HPDE6-E6E7 (cell line): ENCODE measurements around the gene STARD7.
"Not testable (repeated sequence)": the region's sequence is repeated elsewhere in the genome, so short reads cannot be mapped to it uniquely, and the experiment has no call there.

ENCODE experiments used
- DNase-seq: peaks from one replicate; pipeline ENCODE4 v3.0.0; 2011; ENCODE audit warnings: missing footprints; ENCODE audit errors: extremely low spot score

Gene STARD7

DNA sequence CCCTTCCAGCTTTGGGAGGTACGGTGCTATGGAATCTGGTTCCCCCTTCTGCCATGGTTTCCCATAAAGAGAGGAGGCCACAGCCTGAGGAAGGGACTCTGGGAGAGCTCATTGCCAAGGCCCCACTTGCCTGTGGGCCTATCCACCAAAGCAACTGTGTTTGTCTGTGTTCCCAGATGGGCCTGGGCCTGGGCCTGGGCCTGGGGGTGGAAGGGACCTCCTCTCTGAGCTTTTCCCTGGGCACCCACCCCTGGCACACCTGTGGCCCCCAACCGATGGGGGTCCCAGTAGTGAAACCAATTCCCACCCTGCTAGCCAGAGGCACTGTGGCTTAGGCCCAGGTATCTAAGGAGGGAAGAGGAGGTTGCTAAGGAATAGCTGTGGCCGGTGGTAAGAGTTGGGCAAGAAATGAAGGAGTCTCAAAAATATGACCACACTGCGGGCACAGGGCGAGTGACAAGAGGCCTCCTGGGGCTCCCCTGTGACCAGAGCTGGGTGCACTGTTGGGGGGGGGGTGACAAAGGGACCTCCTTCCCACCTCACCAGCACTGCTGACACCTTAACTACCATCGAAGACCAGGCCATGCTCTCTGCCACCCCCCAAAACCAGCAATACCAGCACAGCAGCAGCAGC, 58.5 kb downstream of the STARD7 start:
- no peak for DNase-seq

DNA sequence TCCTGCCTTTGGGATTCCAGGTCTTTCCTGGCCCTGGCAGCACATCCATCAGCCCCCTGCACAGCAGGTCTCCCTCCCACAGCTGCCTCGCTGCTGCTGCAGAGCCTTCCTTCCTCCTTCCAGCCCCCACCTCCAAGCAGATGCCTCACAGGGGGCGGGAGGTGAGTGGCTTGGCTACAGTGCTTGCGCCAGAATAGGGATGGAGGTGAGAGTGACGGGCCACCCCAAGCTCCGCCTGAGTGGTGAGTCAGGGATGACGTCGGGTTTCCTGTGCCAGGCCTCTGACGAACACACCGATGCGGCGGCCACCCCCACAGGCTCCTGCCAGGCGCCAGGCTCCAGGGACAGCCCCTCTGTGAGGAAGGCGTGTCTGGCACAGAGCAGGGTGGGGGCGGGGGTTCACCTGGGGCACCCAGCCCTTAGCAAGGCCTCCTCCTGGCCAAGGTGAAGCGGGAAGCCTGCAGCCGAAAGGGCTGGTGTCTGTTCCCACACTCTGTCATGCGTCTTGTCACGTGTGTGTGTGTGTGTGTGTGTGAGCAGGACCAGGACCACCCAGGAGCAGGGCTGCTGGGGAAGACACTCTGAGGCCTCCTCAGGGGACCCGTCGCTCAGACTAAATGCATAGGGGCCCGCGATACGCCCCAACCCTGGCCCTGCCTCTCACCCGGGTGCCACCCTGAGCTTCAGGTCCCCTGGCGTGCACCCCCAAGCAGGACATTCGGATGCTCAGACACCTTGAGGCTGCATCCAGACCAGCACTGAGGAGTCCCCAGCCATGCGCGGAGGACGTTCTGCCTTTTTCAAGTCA, 60.0 kb downstream of the STARD7 start:
- peak; percentile 83 for DNase-seq

DNA sequence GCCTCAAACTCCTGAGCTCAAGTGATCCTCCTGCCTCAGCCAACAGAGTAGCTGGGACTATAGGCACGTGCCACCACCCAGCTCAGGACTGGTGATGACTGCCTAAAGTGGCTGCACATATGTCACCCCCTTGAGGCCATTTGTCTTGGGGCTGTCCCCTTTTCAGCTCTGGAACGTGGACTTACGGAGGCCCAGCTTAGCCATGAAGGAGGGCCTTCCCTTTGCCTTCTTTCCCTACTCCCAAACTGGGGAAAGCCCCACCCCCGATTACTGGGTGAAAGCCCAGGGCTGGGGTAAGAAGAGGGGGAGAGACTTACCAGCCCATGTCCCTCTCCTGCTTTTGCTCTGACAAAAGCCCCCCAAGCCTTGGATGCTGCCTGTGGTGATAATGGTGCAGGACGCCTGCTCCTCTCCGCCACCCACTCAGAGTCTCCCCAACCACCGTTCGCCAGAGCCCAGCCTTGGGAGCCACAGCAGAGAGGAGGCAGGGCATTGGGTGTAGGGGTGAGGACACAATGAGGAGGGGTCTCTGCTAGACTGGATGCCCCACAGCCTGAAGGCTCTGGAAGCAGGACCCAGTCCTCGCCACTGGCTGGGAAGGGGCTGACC, 60.9 kb downstream of the STARD7 start:
- no peak for DNase-seq

DNA sequence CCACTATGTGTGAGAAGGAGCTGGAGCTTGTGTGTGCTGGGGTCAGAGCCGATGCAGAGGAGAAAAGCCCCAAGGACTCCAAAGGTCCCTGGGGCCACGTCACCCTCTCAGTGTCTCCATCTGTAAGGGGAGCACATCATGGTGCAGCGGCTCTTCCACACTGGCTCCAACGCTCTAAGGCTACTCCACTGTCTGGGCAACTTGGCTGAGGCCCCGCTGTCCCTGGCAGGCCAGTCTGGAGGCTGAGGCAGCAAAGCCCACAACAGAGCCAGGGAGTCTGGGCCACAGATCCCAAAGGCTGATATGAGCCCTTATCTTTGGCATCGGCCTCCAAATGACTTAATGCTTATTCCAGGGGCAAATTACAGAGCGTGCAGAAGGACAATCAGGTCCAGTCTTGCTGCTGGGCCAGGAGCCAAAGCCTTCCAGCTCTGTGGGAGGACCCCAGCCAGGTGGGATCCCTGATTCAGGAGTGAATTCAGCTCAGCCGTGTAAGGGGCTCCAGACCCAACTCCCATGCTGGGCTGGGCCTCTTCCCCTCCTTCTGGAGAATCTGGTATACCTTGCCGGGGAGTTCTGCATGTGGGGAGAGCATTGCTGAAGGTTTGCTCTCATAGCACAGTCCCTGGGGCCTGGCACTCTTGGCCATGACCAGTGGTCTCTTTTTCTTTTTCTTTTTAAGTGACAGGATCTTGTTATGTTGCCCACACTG, 61.6 kb downstream of the STARD7 start:
- DNase-seq: no peak

DNA sequence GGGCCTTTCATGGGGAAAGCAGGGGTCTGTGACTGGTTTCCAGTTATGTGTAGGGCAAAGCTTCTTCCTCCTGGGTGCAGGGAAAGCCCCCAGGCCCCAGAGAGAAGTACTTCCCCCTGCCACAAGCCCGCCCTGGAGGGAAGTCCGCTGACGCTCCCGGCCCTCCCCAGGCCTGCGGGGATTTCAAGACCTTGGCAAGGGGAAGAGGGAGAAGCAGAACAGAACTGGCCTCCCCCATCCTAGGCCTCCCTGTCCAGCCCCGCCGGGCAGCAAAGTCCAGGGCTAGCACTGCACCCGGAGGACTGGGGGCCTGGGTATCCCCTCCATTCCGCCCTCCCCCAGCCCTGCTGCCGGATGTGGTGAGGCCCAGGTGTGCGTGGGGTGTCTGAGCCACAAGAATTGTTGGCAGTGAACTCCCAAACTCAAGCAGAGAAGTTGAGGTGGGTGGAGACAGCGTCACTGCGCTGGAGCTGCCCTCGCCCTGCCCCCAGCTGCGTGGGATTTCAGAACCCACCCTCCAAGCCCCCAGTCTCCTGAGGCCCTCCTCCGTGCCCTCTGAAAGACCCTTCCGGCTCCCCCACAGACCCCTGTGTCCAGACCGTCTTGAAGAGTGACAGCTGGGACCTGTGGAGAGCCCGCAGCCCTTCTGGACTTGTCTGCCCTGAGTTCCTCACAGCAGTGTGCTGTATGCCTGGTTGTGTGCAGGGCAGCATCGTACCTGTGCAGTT, 62.3 kb downstream of the STARD7 start:
- no peak for DNase-seq

DNA sequence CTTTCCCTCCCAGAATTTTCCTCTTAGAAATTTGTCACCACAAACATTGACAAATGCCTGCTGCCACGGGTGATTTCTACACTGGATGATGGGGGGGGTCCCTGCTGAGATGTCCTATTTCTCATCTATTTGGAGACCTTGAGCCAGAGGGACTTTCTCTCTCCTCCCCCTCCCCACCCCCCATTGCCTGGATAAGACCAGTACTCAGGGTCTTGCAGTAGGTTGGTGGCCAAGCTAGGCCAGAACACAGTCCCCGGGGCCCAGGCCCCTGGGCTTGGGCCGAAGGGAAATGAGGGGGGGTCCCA, 62.8 kb downstream of the STARD7 start:
- no peak for DNase-seq

DNA sequence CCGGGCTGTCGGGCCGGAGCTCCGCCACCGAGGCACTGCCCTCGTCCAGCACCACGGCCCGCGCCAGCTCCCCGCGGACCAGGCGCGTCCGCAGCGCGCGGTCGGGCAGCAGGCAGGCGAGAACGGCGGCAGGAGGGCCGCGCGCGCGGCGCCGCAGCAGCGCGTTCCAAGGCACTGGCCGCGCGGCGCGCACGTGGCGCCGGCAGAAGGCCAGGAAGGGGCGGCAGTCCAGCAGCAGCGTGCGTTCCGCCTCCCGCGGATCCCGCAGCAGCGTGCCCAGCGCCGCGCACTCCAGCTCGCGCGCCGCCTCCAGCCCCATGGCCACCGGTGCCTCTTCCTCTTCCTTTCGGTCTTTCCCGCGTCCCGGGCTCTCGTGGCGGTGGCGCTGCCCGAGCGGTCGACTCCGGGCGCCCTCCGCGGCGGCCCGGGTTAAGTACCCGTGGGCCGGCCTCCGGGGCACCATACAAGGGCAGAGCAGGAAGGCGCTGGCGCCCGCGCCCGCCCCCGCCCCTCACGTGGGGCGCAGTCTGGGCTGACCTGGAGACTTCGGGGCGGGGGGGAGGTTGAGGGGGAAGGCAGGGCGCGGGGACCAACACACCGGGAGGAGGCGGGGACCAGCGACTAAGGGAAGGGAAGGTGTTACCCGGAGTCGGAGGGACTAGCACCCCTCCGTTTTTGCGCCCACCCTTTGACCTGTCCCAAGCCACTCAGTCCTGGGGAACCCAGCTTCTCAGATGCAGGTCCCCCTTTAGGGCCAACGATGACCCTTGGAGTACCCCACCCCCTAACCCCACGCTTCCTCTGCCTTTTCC, 63.4 kb downstream of the STARD7 start, which contains the start of gene DUSP2:
Gene DUSP2, minus strand, starts transcription at position 405 of the 812 bp plus-strand sequence. Its CDS starts 86 bp downstream, at position 319.
- DNase-seq: peak; percentile 71

DNA sequence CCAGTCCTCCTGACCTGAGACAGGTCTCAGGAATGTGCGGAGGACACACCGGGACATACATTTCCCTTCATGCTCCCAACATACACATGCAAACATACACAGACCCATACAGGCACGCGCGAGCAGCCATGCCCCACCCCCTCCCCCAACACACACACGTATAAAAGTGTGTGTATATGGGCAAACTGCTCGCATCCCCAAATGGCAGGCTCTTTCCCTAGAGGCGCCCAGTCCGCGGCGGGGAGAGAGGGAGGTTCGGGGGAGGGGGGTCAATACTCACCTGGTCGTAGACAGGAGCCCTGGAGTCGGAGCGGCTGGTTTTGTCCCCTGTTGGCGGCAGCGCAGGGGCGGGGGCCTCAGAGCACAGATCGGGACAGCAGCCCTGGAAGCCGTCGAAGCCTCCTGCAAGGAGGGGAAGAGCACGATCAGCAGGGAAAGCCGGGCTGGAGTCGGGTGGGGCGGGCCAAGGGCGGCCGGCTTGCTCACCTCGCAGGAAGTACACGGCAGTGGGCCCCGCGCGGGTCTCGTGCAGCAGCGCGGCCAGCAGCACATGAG, 64.1 kb downstream of the STARD7 start:
- no peak for DNase-seq

DNA sequence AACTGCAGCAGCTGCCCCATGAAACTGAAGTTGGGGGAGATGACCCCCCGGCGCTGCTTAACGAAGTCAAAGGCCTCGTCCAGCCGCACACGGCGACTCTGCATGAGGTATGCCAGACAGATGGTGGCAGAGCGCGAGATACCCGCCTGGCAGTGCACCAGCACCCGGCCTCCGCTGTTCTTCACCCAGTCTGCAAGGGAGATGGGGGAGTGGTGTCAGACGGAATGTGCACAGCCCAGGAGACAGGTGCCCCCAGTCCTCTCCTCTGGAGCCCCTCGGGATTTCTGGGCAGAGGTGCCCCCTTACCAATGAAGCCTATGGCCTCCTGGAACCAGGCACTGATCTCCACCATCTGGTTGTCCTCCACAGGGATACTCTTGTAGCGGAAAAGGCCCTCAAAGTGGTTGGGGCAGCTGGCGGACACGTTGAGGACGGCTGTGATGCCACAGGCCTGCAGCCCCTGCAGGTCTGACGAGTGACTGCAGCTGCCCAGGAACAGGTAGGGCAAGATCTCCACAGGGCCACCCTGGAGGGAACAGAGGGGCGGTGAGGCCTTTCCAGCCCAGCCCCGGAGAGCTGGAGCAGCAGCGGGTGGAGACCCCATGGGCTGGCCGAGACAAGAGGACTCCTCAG, 64.7 kb downstream of the STARD7 start:
- peak; percentile 31 for DNase-seq

DNA sequence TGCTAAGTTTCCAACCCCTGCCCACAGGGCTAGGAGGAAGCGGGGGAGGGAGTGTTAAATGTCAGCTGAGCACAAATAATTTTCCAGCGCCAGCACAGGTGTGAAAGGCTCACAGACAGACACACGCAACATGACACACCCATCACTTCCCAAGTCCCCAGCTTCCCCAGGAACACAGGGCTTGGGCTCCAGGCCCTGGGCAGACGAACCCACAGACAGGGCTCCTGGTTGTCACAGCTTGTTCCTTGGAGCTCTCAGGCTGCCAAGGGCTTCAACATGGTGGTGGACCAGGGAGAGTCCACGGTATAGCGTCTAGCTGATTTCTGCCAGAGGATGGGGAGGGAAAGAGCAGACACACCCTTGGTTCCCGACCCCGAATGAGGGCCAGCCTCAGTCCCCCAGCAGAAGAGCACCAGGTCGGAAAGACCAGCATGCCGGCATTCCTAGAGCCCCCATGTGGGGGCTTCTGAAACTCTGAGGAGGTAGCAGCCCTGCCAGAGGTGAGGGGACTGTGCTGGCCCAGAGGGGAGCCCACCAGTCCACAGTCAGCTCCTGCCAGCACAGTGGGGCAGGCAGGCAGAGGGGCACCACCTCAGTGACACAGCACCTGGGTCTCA, 65.3 kb downstream of the STARD7 start:
- no peak for DNase-seq

DNA sequence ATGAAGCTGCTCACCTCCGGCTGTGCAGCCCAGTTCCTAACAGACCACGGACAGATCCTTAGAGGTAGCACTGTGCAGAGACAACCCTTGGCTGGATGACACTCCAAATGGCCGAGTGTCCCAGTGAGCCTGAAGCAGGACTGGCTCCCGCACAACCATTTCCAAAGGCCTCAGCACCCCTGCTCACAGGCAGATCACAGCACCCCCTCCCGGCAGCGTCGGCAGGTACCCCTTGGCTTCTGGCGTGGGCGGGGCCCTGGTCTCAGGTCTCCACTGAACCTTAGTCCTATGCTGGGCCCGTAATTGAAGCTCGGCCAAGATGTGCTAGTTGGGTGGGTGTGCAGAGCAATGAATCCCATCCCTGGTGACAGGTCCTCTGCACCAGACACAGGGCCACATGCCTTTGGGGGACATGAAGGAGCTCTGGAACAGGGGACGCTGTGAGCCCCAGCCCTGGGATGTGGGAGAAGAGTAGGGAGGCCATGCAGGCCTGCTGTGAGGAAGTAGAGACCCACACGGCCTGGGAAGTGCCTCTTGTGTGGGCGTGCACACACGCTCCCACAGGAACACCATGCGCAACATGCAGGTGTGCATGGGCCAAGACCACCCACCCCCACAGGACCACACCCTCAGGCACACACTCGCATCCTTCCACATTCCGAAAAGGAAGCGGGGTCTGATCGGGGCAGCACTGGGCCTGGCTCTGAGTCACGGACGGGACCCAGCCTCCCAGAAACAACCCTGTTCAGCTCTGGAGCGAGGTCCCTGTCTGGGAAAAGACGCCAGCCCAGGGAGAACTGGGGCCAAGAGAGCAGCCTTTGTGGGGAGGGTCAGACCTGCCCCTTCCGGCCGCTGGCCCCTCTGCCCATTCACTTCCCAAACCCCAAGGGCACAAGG, 66.2 kb downstream of the STARD7 start:
- DNase-seq: no peak

DNA sequence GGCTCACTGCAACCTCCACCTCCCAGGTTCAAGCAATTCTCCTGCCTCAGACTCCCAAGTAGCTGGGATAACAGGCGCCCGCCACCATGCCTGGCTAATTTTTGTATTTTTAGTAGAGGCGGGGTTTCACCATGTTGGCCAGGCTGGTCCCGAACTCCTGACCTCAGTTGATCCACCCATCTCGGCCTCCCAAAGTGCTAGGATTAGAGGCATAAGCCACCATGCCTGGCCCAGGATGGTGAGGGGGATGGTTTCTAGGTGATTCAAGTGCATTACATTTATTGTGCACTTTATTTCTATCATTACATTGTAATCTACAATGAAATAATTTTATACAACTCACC, 67.0 kb downstream of the STARD7 start:
- not testable (repeated sequence) for DNase-seq

DNA sequence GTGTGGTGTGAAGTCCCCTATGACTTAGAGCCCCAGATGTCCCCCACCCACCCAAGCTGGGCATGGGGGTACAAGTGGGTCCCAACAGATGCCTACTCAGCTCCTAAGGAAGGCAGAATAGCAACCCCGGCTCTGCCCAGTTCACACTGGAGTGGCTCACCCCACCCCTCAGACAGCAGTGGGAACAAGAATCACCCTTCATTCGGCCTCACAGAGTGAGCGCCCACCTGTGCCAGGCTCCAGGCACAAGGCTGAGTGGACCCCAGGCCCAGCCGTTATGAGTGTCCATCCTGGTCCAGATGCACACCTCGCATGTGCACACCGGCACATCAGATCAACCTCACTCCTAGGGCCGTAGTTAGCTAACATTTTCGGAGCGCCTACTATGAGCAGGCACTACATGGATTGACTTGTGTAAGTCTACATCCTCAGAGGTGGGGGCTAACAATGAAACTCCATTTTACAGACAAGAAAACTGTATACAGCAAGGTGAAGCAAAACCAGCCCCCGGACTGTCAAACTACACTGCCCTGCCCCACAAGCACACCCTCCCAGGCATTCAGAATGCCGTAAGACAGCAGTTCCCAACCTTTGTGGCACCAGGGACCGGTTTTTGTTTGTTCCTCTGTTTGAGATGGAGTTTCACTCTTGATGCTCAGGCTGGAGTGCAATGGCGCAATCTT, 67.5 kb downstream of the STARD7 start:
- DNase-seq: no peak

DNA sequence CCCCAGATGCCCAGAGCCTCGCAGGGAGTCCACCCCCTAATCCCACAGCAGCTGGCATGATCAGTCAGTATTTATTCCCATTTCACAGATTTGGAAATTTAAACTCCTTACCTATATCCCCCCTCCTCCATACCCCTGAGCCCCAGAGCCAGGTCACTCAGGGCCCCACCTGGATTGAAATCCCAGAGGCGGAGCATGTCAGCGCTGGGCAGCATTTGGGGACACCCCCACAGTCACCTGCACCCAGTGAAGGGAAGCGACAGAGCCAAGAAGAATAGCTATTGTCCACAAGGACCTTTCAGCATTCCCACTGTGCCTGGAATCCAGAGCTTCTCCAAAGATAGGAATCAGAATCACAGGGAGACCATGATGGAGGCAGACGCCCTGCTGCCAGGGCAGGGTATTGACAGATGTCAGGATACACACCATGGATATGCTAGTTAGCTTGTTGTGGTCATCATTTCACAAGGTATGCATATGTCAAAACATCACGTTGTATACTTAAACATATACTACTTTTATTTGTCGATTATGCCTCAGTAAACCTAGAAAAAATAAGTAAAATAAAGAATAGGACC, 69.4 kb downstream of the STARD7 start:
- no peak for DNase-seq

DNA sequence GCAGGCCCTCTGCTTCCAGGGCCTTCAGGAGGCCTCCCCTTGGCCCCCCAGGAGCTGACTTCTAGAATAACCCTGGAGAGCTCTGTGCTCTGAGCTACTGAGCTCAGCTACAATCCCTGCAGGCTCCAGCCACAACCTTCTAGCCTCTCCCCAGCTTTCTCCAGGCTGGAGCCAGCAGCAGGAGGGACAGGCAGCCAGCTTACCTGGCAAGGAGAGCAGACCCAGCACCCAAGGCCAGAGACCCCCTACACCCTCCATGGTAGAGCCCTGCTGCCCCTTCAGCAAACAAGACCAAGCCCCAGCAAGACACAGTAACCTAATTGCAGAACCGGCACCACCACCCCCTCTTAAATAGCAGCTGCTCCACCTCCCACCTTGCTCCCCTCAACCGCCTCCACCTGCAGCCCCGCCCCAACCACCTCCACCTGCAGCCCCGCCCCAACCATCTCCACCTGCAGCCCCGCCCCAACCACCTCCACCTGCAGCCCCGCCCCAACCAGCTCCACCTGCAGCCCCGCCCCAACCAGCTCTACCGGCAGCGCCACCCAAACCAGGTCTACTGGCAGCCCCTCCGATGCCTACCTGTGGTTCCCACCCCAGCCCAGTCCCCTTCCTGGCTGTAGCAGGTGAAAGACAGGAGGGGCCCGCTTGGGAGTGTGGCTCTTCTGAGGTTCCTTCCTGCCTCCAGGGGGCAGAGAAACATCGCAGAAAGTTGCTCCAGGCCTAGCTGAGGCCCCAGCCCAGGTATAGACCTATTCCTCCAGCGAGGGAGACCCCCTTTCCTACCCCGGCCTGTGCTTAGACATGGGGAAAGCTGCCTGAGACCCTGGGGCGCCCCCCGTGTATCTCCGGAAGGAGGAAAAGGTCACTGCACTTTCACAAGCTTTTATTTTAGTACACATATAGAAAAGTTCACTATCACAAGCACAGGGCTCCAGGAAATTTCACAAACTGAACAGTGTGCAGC, 70.2 kb downstream of the STARD7 start, which contains the start of gene ASTL:
Gene ASTL, minus strand, starts transcription at position 324 of the 967 bp plus-strand sequence. Its CDS starts 66 bp downstream, at position 258.
- DNase-seq: peak; percentile 59
